Hematopoietic multipotent progenitor cell treated with erythropoietin and hydrocortisone succinate and interleukin-3 and kit ligand, for 6 days (in vitro differentiated cells): ENCODE results near the gene ITPRID2.

Experiments
- DNase-seq: peaks from one replicate; pipeline ENCODE4 v3.0.0-alpha.2; 2015

ITPRID2 gene

GRCh38 chr2:181970160-181970794 is 78.7 kb downstream of the ITPRID2 start:
- no peak for DNase-seq

DNA sequence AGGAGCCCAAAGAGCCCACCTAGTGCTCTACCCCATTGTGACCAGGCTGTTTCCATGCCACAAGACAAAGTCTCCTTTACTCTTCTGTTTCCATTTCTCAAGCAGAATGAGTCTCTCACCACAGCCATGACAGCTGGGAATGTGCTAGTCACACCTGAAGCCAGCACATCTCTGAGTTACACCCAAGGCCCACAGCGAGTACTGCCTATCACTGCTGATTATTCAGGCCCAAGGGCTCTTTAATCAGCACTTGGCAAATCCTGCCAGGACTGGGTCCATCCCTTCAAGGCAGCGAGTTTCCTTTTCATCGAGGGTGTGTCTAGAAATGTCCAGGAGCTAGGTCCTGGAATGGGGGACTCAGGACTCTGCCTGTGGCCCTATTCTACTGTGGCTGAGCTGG is 79.5 kb downstream of the ITPRID2 start:
- DNase-seq: no peak

DNA sequence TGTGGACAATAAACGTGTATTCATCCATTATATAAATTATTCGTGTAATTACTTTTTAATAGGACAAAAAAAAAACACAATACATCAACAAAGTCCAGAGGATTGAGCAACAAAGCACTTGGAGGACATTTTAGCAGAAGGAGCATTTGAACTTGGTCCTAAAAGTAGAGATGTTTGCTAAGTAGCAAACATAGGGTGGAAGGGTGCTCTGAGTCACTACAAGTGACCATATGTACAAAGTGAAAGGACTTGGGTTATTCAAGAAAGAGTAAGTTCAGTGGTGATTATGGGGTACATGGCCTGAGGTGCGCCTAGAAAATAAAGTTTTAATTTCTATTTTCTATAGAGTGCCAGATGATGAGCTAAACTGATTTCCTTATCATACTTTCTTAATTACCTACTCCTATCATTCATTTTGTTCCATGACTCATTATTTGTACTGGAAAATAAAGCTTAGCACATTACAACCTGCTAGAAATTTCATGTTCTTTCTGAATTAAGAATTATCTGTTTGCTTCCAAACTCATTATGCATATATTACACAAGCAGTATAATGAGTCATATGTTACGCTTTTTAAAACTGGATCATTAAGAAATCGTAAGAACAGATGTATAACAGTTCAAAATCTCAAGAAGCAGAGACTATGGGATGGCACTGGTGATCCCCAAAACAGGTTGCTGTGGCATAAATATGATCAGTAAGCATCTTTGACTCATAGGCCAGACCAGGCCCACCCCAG is 81.1 kb downstream of the ITPRID2 start:
- DNase-seq: no peak

DNA sequence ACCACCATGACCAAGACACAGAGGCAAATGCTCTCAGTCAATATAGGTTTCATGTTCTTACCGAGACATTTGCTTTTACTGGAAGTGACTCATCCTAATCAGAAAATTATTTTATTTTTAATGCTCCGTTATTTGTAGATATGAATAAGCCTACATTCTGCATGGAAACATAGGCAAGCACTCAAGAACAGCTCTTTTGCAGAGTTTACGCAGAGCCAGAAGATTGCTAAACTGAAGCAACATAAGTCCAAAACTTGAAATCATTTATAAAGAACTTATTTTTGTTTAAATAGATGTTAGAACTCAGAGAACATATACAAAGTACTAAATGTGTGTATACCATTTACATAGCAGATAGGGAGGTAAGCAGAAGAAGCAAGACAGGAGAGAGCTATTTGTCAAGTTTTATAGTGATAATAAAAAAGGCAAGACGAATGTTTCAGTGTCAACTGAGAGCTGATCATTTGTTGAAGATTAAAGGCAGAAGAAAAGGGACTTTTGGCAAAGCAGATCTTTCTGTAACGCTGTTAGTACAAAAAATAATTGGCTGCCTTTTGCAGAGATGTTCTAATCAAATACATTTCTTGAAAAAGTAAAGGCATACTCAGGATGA is 81.7 kb downstream of the ITPRID2 start:
- DNase-seq: no peak

- DNase-seq: no peak
Observed at GRCh38 chr2:181977661-181978350, 86.3 kb downstream of the ITPRID2 start.

DNA sequence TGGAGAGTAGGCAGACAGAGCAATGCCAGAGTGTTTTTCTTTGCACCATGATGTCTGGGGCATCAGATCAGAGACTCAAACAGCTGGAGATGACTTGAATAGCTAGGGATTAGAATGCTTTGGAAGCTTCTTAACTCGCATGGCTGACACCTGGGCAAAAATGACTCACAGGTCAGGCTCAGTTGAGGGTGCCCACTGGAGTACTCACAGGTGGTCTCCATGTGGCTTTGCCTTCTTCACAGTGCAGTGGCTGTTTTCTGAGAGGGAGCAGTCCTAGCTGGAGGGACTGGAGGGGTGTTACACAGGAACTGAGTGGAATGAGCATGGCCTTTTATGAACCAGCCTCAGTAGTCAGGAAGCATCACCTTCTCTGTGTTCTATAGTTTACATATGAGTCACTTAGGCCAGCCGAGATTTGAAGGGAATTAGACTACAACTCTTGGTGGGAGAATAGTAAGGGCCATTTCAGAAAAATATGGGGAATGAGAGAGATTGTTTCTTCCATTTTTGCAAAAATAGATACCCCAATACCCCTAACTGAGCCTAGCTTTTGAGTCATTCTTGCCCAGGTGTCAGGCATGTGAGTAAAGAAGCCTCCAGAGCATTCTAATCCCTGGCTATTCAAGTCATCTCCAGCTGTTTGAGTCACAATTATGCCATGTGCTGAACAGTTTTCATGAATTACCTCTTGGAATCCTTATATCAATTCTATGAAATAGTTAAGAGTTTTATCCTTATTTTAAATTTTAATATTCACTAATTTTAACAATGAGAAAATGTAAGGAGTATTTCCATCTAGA is 87.0 kb downstream of the ITPRID2 start:
- no peak for DNase-seq
